HepG2 (cell line): ENCODE measurements around the gene GBA2. TPM values are rescaled to one million over a fixed set of nuclear protein-coding genes. Genes with fewer than 3 reads are reported as not detected.

Experiments used
- ATAC-seq: fragments of 200-7000 bp; cut with Tn5 transposase; 3 replicates; pipeline ENCODE4 v1.9.1; 2020; ENCODE audit warnings: mild to moderate bottlenecking, moderate library complexity
- BruUV-seq: library from RNA; stranded (reverse); fragments of 400-500 nt; replicated peaks from 2 replicates; lab custom pipeline; 2021; lab: Mats Ljungman, UMichigan
- CTCF ChIA-PET: fragments of 300-600 bp; formaldehyde crosslinking; extraction: SDS; loops from one replicate; lab custom pipeline; 2021; ENCODE audit warnings: low total read pairs, inconsistent platforms, low intra/inter-chr PET ratio; lab: Yijun Ruan, JAX
- POLR2A ChIA-PET: fragments of 350-600 bp; sonication (Branson Sonifier 250); formaldehyde crosslinking; loops from one replicate; lab custom pipeline; 2020; ENCODE audit warnings: antibody characterized with exemption, inconsistent platforms; lab: Yijun Ruan, JAX
- DNase-seq: peaks from one replicate; pipeline ENCODE4 v3.0.0-alpha.2; 2015; ENCODE audit warnings: low spot score
- FAIRE-seq: peaks from 3 replicates; lab custom pipeline; 2011; peaks lifted over from hg19 to GRCh38; lab: Jason Lieb, UNC
- H2AFZ ChIP-seq: one replicate; pipeline ENCODE4 v1.6.1; 2011; ENCODE audit warnings: low read length, inconsistent platforms
- H3K27ac ChIP-seq: fragments of 300-600 bp; 3 replicates; pipeline ENCODE4 v1.8.0; 2011; ENCODE audit warnings: mixed run types, mild to moderate bottlenecking, mixed read lengths, low read length, inconsistent platforms; ENCODE audit not compliant: insufficient read depth; ENCODE audit errors: extremely low read length
- H3K27me3 ChIP-seq, 2 experiments: fragments of 200-600 bp in 1 of 2; 2 replicates in 1 of 2; 3 replicates in 1 of 2; pipeline versions ENCODE4 v1.6.0 to v1.8.0; 2011; ENCODE audit warnings: low read length in 2 of 2, mild to moderate bottlenecking in 2 of 2, moderate library complexity in 2 of 2, inconsistent platforms in 1 of 2; ENCODE audit not compliant: insufficient read depth in 2 of 2, control insufficient read depth in 1 of 2
- H3K36me3 ChIP-seq, 2 experiments: fragments of 200-600 bp in 1 of 2; replicated peaks in 1 of 2; 2 replicates in 1 of 2; 3 replicates in 1 of 2; pipeline versions ENCODE4 v1.5.1 to v1.8.0; 2011; ENCODE audit warnings: low read length in 2 of 2, inconsistent platforms in 1 of 2; ENCODE audit not compliant: insufficient read depth in 2 of 2, control insufficient read depth in 1 of 2
- H3K4me1 ChIP-seq: 2 replicates; pipeline ENCODE4 v1.5.1; 2012; ENCODE audit warnings: low read length, inconsistent platforms; ENCODE audit not compliant: insufficient read depth
- H3K4me2 ChIP-seq: 2 replicates; pipeline ENCODE4 v1.6.0; 2011; ENCODE audit warnings: low read depth, low read length, inconsistent platforms
- H3K4me3 ChIP-seq, 3 experiments: fragments of 200-600 bp in 1 of 3; sonication (generic), shearing (Covaris generic) in 1 of 3; replicated peaks in 1 of 3; 2 replicates each; pipeline ENCODE4 v1.5.1; 2011 to 2016; ENCODE audit warnings: low read length in 3 of 3, inconsistent platforms in 2 of 3, low read depth in 2 of 3, mild to moderate bottlenecking in 2 of 3, control low read depth in 1 of 3, mixed read lengths in 1 of 3; ENCODE audit not compliant: insufficient read depth in 1 of 3
- H3K79me2 ChIP-seq: one replicate; pipeline ENCODE4 v1.6.1; 2011; ENCODE audit warnings: low read length, inconsistent platforms; ENCODE audit not compliant: insufficient read depth
- H3K9ac ChIP-seq: 2 replicates; pipeline ENCODE4 v1.6.0; 2011; ENCODE audit warnings: mild to moderate bottlenecking, low read depth, low read length, inconsistent platforms; ENCODE audit not compliant: insufficient read depth
- H3K9me3 ChIP-seq: 2 replicates; pipeline ENCODE4 v1.5.1; 2012; ENCODE audit warnings: mild to moderate bottlenecking, low read length
- H4K20me1 ChIP-seq: 2 replicates; pipeline ENCODE4 v1.6.0; 2011; ENCODE audit warnings: inconsistent platforms, mild to moderate bottlenecking, low read length, moderate library complexity; ENCODE audit not compliant: insufficient read depth
- AGO2 ChIP-seq: fragments of 200-400 bp; formaldehyde crosslinking; optimal IDR thresholded peaks from 2 replicates; pipeline ENCODE3; 2017; ENCODE audit warnings: mild to moderate bottlenecking, low read depth, low read length, moderate library complexity
- GTF2F1 ChIP-seq: fragments of 150-350 bp; IDR thresholded peaks from 2 replicates; pipeline ENCODE4 v1.6.1; 2014; ENCODE audit warnings: low read length
- HNRNPL ChIP-seq: fragments of 200-400 bp; formaldehyde crosslinking; IDR thresholded peaks from 2 replicates; pipeline ENCODE4 v1.6.1; 2017; ENCODE audit warnings: mild to moderate bottlenecking, low read depth, low read length
- ZFP37 ChIP-seq: sonication (generic); formaldehyde crosslinking; IDR thresholded peaks from 2 replicates; pipeline ENCODE4 v1.4.0; 2020; ENCODE audit warnings: missing genetic modification reagents, borderline replicate concordance
- WGBS: methylation state at CpG from one replicate; pipeline ENCODE4 v1.1.6; 2017; ENCODE audit warnings: low lambda C conversion rate; 5-methylcytosine and 5-hydroxymethylcytosine counted together
- in situ Hi-C: cut with HindIII; loops from 2 replicates; pipeline ENCODE4 v1.10.0; 2017; ENCODE audit warnings: low pct_unique_long_range_greater_than_20kb; ENCODE audit not compliant: extremely low pct_ligation_motif_present
- intact Hi-C: fragments of 100-400 bp; cut with micrococcal nuclease; formaldehyde crosslinking; loops from one replicate; pipeline ENCODE4 v1.10.0; 2022; ENCODE audit not compliant: unreplicated experiment
- polyA plus RNA-seq, 8 experiments: library from polyadenylated mRNA; depleted of rRNA in 3 of 8; stranded (reverse) in 7 of 8; unstranded in 1 of 8; fragments of >200 nt; fragmentation: Illumina TruSeq in 4 of 8; extraction: Trizol in 4 of 8; gene quantifications; 2 replicates each; pipeline versions ENCODE4 v1.2.1 to v1.2.3, GENCODE V29; 2011 to 2016; ENCODE audit warnings: low read depth in 4 of 8, missing spikeins in 1 of 8, mixed read lengths in 1 of 8; ENCODE audit not compliant: insufficient read depth in 1 of 8
- total RNA-seq, 5 experiments: library from RNA; depleted of rRNA; stranded (reverse); fragments of >200 nt; fragmentation: Illumina TruSeq; extraction: Trizol; gene quantifications; 2 replicates each; pipeline ENCODE4 v1.2.3, GENCODE V29; 2016; ENCODE audit warnings: low read depth in 1 of 5
- TF ChIP-seq, protein P1 (sequence below): sonication (generic); formaldehyde crosslinking; IDR thresholded peaks from 2 replicates; pipeline ENCODE4 v1.4.0; 2020; ENCODE audit warnings: missing genetic modification reagents, mild to moderate bottlenecking, borderline replicate concordance
- TF ChIP-seq, protein P2 (sequence below): sonication (generic); formaldehyde crosslinking; IDR thresholded peaks from 2 replicates; pipeline ENCODE4 v1.5.0; 2020; ENCODE audit warnings: mild to moderate bottlenecking, missing genetic modification reagents

GBA2 gene
- total and polyA plus RNA-seq, 2 of the 13 experiments (the other 11 are each of a cell fraction or from before 2014, with no cell fraction given): 37.5 to 86.1 TPM

DNA sequence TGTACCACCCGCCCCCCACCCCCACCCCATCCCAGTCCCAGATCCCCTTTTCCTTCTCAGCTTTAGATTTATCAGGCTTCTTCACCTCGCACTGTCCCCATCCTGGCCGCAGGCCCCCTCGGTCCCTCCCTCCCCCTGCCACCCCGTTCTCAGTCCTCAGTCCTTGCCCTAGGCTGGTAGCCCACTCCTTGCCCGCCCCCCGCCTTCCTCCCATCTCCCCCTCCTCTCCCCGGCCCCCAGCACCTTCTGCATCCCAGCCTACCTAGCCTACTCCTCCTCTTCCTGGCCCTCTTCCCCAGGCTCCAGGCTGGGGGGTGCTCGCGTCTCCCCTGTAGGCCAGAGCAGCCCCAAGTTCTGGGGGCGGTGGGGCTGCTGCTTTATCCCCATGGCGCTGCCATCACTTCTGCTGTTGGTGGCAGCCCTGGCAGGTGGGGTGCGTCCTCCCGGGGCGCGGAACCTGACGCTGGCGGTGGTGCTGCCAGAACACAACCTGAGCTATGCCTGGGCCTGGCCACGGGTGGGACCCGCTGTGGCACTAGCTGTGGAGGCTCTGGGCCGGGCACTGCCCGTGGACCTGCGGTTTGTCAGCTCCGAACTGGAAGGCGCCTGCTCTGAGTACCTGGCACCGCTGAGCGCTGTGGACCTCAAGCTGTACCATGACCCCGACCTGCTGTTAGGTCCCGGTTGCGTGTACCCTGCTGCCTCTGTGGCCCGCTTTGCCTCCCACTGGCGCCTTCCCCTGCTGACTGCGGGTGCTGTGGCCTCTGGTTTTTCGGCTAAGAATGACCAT lies 43.2 kb upstream of the GBA2 start:
- Histone ChIP-seq H3K27ac (no peak overlapping the region), H3K9me3 (no peaks in the 10 kb centered on the region), H3K9ac (no peak overlapping the region), H3K36me3 (peaks cover 1 to 6% of the 10 kb centered on the region in 2 experiments; a peak in 3 of 5 replicates), H2AFZ (no peak overlapping the region), H3K4me3 (no peak overlapping the region), H3K79me2 (no peaks in the 10 kb centered on the region), H3K4me2 (no peak overlapping the region), H4K20me1 (no peaks in the 10 kb centered on the region), H3K27me3 (no peaks in the 10 kb centered on the region), H3K4me1 (no peaks in the 10 kb centered on the region; the same call in 1 of the 2 replicates)
- DNase-seq: no peak
- WGBS: 96% methylated on average over 24 of the region's 34 CpGs
- intact Hi-C loops (no loop called here), in situ Hi-C loops (no loop called here)
- BruUV-seq: no TSS peak
- ATAC-seq: no peak
- POLR2A ChIA-PET: no interaction called here
- CTCF ChIA-PET: interaction anchor here (2.4 kb wide), 1 partner anchor 33 kb away, joined by 12 read pairs; no protein-coding TSS in a partner anchor
- peak; percentile 21 for TF ChIP-seq AGO2
- no peak for TF ChIP-seq ZFP37 (CRISPR knock-in tag)
- no peak for FAIRE-seq

DNA sequence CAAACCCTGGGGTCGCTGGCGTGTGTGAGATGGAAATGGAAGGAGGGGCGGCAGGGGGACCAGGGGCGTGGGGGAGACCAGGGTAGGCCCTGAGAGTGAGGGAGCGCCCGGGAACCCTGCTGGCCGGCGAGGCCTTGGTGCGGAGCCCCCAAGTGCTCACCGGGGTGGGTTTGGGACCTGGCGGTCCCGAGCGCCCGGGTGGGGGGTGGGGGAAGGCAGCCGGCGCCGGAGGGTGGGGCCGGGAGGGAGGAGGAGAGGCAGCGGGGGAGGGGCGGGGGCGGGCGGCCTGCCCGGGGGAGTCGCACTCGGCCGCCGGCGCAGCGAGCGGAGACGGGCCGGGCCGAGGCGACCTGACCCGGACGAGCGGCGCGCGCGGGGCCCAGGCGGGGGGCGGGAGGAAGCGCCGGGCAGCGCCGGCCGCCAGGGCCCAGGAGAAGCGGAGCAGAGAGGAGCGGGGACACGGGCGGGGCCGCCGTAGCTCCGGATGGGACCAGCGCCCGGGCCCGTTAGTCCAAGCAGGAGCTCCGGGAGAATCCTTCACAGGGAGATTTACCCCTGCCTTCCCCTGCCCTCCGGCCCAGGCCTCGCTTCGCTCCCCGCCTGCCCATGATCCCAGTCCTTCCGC lies 42.4 kb upstream of the GBA2 start, which contains the start of gene NPR2:
Gene NPR2 (plus strand): TSS at position 295 of the 625 bp plus-strand sequence. CDS start 818 bp downstream, outside the sequence.
- TF ChIP-seq, protein P1, sequence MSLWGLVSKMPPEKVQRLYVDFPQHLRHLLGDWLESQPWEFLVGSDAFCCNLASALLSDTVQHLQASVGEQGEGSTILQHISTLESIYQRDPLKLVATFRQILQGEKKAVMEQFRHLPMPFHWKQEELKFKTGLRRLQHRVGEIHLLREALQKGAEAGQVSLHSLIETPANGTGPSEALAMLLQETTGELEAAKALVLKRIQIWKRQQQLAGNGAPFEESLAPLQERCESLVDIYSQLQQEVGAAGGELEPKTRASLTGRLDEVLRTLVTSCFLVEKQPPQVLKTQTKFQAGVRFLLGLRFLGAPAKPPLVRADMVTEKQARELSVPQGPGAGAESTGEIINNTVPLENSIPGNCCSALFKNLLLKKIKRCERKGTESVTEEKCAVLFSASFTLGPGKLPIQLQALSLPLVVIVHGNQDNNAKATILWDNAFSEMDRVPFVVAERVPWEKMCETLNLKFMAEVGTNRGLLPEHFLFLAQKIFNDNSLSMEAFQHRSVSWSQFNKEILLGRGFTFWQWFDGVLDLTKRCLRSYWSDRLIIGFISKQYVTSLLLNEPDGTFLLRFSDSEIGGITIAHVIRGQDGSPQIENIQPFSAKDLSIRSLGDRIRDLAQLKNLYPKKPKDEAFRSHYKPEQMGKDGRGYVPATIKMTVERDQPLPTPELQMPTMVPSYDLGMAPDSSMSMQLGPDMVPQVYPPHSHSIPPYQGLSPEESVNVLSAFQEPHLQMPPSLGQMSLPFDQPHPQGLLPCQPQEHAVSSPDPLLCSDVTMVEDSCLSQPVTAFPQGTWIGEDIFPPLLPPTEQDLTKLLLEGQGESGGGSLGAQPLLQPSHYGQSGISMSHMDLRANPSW (CRISPR knock-in tag): no peak
- no peak for TF ChIP-seq HNRNPL
- TF ChIP-seq GTF2F1: no peak
- TF ChIP-seq, protein P2, sequence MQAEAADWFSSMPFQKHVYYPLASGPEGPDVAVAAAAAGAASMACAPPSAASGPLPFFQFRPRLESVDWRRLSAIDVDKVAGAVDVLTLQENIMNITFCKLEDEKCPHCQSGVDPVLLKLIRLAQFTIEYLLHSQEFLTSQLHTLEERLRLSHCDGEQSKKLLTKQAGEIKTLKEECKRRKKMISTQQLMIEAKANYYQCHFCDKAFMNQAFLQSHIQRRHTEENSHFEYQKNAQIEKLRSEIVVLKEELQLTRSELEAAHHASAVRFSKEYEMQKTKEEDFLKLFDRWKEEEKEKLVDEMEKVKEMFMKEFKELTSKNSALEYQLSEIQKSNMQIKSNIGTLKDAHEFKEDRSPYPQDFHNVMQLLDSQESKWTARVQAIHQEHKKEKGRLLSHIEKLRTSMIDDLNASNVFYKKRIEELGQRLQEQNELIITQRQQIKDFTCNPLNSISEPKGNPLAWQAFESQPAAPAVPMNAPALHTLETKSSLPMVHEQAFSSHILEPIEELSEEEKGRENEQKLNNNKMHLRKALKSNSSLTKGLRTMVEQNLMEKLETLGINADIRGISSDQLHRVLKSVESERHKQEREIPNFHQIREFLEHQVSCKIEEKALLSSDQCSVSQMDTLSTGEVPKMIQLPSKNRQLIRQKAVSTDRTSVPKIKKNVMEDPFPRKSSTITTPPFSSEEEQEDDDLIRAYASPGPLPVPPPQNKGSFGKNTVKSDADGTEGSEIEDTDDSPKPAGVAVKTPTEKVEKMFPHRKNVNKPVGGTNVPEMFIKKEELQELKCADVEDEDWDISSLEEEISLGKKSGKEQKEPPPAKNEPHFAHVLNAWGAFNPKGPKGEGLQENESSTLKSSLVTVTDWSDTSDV (CRISPR knock-in tag): no peak
- DNase-seq (no peak), FAIRE-seq (no peak), ATAC-seq (no peak)
- intact Hi-C loops (loop anchor here (2.0 kb wide), 2 partner anchors 35 to 91 kb away; no protein-coding TSS in a partner anchor), in situ Hi-C loops (no loop called here)
- H3K4me1 ChIP-seq: no peaks in the 10 kb centered on the region; the same call in 1 of the 2 replicates
- no peak within 1 kb of the TSS for H3K4me3 ChIP-seq
- H3K27me3 ChIP-seq: no peaks in the 10 kb centered on the region
- peaks cover 1 to 6% of the 10 kb centered on the region in 2 experiments; a peak in 3 of 5 replicates for H3K36me3 ChIP-seq
- POLR2A ChIA-PET: no interaction called here
- 96% methylated on average over 64 of the region's 64 CpGs for WGBS
- H3K79me2 ChIP-seq: no peaks in the 10 kb centered on the region
- H2AFZ ChIP-seq: no peak within 1 kb of the TSS
- CTCF ChIA-PET: interaction anchor here (2.4 kb wide), 1 partner anchor 34 kb away, joined by 12 read pairs; no protein-coding TSS in a partner anchor
- no peak within 1 kb of the TSS for H3K4me2 ChIP-seq
- no peak within 1 kb of the TSS for H3K27ac ChIP-seq
- H3K9ac ChIP-seq: no peak within 1 kb of the TSS
- no peaks in the 10 kb centered on the region for H4K20me1 ChIP-seq
- BruUV-seq: no TSS peak
- no peaks in the 10 kb centered on the region for H3K9me3 ChIP-seq
